Caco-2 (cell line): ENCODE measurements around the gene AFAP1L1. TPM values are rescaled to one million over a fixed set of nuclear protein-coding genes. Genes with fewer than 3 reads are reported as not detected.

Experiments
- BruUV-seq: library from RNA; stranded (reverse); fragments of 400-500 nt; replicated peaks from 2 replicates; lab custom pipeline; 2021; lab: Mats Ljungman, UMichigan
- CTCF ChIA-PET: fragments of 300-600 bp; sonication (Branson Sonifier 250); formaldehyde crosslinking; loops from one replicate; lab custom pipeline; 2022; ENCODE audit warnings: antibody characterized with exemption; lab: Charles Lee
- POLR2A ChIA-PET: fragments of 300-600 bp; sonication (Branson Sonifier 250); formaldehyde crosslinking; loops from one replicate; lab custom pipeline; 2022; ENCODE audit warnings: antibody characterized with exemption; lab: Charles Lee
- DNase-seq, 2 experiments: peaks; one replicate each; pipeline versions ENCODE4 v3.0.0 to v3.0.0-alpha.2; 2020 to 2022
- H3K27me3 ChIP-seq: replicated peaks from 2 replicates; pipeline ENCODE4 v1.6.0; 2011; ENCODE audit warnings: low read length; ENCODE audit not compliant: control insufficient read depth, insufficient read depth
- H3K36me3 ChIP-seq: 2 replicates; pipeline ENCODE4 v1.5.1; 2011; ENCODE audit warnings: low read length; ENCODE audit not compliant: control insufficient read depth, insufficient read depth
- H3K4me1 ChIP-seq: fragments of 250-450 bp; sonication (Bioruptor Pico); 2 replicates; pipeline ENCODE4 v1.5.1; 2020; ENCODE audit warnings: mild to moderate bottlenecking
- H3K4me3 ChIP-seq: 2 replicates; pipeline ENCODE4 v1.5.1; 2011; ENCODE audit warnings: low read depth, mild to moderate bottlenecking, control low read depth, low read length
- H3K9me3 ChIP-seq: fragments of 250-450 bp; sonication (Bioruptor Pico); 2 replicates; pipeline ENCODE4 v1.5.1; 2020; ENCODE audit warnings: mild to moderate bottlenecking, moderate library complexity
- H3K27ac Mint-ChIP-seq: one replicate; pipeline ENCODE4 v1.8.0; 2022; ENCODE audit warnings: mixed read lengths; ENCODE audit not compliant: unreplicated experiment
- H3K27me3 Mint-ChIP-seq: one replicate; pipeline ENCODE4 v1.8.0; 2022; ENCODE audit warnings: mixed read lengths; ENCODE audit not compliant: insufficient read depth, unreplicated experiment
- H3K36me3 Mint-ChIP-seq: one replicate; pipeline ENCODE4 v1.8.0; 2022; ENCODE audit warnings: mild to moderate bottlenecking, mixed read lengths; ENCODE audit not compliant: insufficient read depth, unreplicated experiment
- H3K4me1 Mint-ChIP-seq: one replicate; pipeline ENCODE4 v1.8.0; 2022; ENCODE audit warnings: low read depth, mixed read lengths; ENCODE audit not compliant: unreplicated experiment
- H3K4me3 Mint-ChIP-seq: one replicate; pipeline ENCODE4 v1.8.0; 2022; ENCODE audit warnings: mild to moderate bottlenecking, moderate library complexity, mixed read lengths; ENCODE audit not compliant: unreplicated experiment
- H3K9me3 Mint-ChIP-seq: one replicate; pipeline ENCODE4 v1.8.0; 2022; ENCODE audit warnings: mixed read lengths; ENCODE audit not compliant: unreplicated experiment
- intact Hi-C: fragments of 100-400 bp; cut with micrococcal nuclease; formaldehyde crosslinking; loops from one replicate; pipeline ENCODE4 v1.10.0; 2022; ENCODE audit not compliant: unreplicated experiment
- total RNA-seq: library from RNA; stranded (reverse); gene quantifications from 2 replicates; pipeline ENCODE4 v1.2.3, GENCODE V29; 2022
- TF ChIP-seq, protein P1 (sequence below), 2 experiments: fragments of 200-600 bp in 1 of 2; IDR thresholded peaks; 1 replicate in 1 of 2; 2 replicates in 1 of 2; pipeline versions ENCODE4 v1.5.1 to v1.8.0; 2011 to 2022; ENCODE audit warnings: antibody characterized with exemption in 1 of 2, control low read depth in 1 of 2, inconsistent platforms in 1 of 2, low read depth in 1 of 2, low read length in 1 of 2, mild to moderate bottlenecking in 1 of 2, moderate library complexity in 1 of 2; ENCODE audit not compliant: insufficient read depth in 1 of 2, severe bottlenecking in 1 of 2, unreplicated experiment in 1 of 2

Gene AFAP1L1
- total RNA-seq, 1 experiment from 2014 or later, result 0.45 TPM

- Mint-ChIP-seq H3K4me1 (peaks cover 11% of the 10 kb centered on the region), H3K36me3 (no peaks in the 10 kb centered on the region), H3K27me3 (no peaks in the 10 kb centered on the region), H3K4me3 (no peak overlapping the region), H3K9me3 (no peaks in the 10 kb centered on the region), H3K27ac (no peak overlapping the region)
- H3K27me3 ChIP-seq, result no peaks in the 10 kb centered on the region
- TF ChIP-seq, protein P1, sequence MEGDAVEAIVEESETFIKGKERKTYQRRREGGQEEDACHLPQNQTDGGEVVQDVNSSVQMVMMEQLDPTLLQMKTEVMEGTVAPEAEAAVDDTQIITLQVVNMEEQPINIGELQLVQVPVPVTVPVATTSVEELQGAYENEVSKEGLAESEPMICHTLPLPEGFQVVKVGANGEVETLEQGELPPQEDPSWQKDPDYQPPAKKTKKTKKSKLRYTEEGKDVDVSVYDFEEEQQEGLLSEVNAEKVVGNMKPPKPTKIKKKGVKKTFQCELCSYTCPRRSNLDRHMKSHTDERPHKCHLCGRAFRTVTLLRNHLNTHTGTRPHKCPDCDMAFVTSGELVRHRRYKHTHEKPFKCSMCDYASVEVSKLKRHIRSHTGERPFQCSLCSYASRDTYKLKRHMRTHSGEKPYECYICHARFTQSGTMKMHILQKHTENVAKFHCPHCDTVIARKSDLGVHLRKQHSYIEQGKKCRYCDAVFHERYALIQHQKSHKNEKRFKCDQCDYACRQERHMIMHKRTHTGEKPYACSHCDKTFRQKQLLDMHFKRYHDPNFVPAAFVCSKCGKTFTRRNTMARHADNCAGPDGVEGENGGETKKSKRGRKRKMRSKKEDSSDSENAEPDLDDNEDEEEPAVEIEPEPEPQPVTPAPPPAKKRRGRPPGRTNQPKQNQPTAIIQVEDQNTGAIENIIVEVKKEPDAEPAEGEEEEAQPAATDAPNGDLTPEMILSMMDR (IDR thresholded peaks at IDR 0.05; ENCODE audit: insufficient read depth in 1 of 2, low read depth in 1 of 2, low read length in 1 of 2, severe bottlenecking in 1 of 2, unreplicated experiment in 1 of 2), result no peak
- ChIA-PET CTCF (interaction anchor here (1.3 kb wide), 1 partner anchor 44 kb away, joined by 4 read pairs; no protein-coding TSS in a partner anchor), POLR2A (interaction anchor here (1.4 kb wide), 1 partner anchor 22 kb away, joined by 4 read pairs; the partner anchor contains the start of gene GRPEL2)
- no peak for DNase-seq
- H3K9me3 ChIP-seq, result no peaks in the 10 kb centered on the region
- H3K4me1 ChIP-seq, result peaks cover 23% of the 10 kb centered on the region
- intact Hi-C loops, result no loop called here
- no peaks in the 10 kb centered on the region for H3K36me3 ChIP-seq
- no peak overlapping the region for H3K4me3 ChIP-seq
- BruUV-seq, result no TSS peak
Measured at GRCh38 chr5:149323621-149324205, 52.1 kb downstream of the AFAP1L1 start.

GRCh38 chr5:149324641-149325040 lies 53.0 kb downstream of the AFAP1L1 start:
- TF ChIP-seq, protein P1 (IDR thresholded peaks at IDR 0.05; ENCODE audit: insufficient read depth in 1 of 2, low read depth in 1 of 2, low read length in 1 of 2, severe bottlenecking in 1 of 2, unreplicated experiment in 1 of 2), result no peak
- H3K4me3 ChIP-seq, result no peak overlapping the region
- Mint-ChIP-seq H3K36me3 (no peaks in the 10 kb centered on the region), H3K4me3 (no peak overlapping the region), H3K27ac (no peak overlapping the region), H3K27me3 (no peaks in the 10 kb centered on the region), H3K9me3 (no peaks in the 10 kb centered on the region), H3K4me1 (peaks cover 11% of the 10 kb centered on the region)
- H3K9me3 ChIP-seq, result no peaks in the 10 kb centered on the region
- no TSS peak for BruUV-seq
- POLR2A ChIA-PET, result no interaction called here
- peaks cover 23% of the 10 kb centered on the region for H3K4me1 ChIP-seq
- H3K27me3 ChIP-seq, result no peaks in the 10 kb centered on the region
- intact Hi-C loops, result no loop called here
- DNase-seq, result no peak
- H3K36me3 ChIP-seq, result no peaks in the 10 kb centered on the region
- CTCF ChIA-PET, result no interaction called here

GRCh38 chr5:149325166-149325735 lies 53.6 kb downstream of the AFAP1L1 start:
- H3K4me3 Mint-ChIP-seq, result no peak overlapping the region
- H3K36me3 Mint-ChIP-seq, result no peaks in the 10 kb centered on the region
- Histone ChIP-seq H3K36me3 (no peaks in the 10 kb centered on the region), H3K27me3 (no peaks in the 10 kb centered on the region), H3K9me3 (no peaks in the 10 kb centered on the region), H3K4me1 (peaks cover 22% of the 10 kb centered on the region), H3K4me3 (no peak overlapping the region)
- H3K27ac Mint-ChIP-seq, result no peak overlapping the region
- no peaks in the 10 kb centered on the region for H3K27me3 Mint-ChIP-seq
- POLR2A ChIA-PET, result no interaction called here
- H3K9me3 Mint-ChIP-seq, result no peaks in the 10 kb centered on the region
- intact Hi-C loops, result no loop called here
- peaks cover 8% of the 10 kb centered on the region for H3K4me1 Mint-ChIP-seq
- TF ChIP-seq, protein P1 (IDR thresholded peaks at IDR 0.05; ENCODE audit: insufficient read depth in 1 of 2, low read depth in 1 of 2, low read length in 1 of 2, severe bottlenecking in 1 of 2, unreplicated experiment in 1 of 2), result no peak
- no peak for DNase-seq
- CTCF ChIA-PET, result interaction anchor here (0.6 kb wide), 1 partner anchor 17 kb away, joined by 3 read pairs; no protein-coding TSS in a partner anchor
- no TSS peak for BruUV-seq
